GM06990 (cell line): ENCODE measurements around the gene SLC29A3.

ENCODE experiments used
- DNase-seq: peaks from one replicate; pipeline ENCODE4 v3.0.0-alpha.2; 2011; ENCODE audit not compliant: insufficient read length; ENCODE audit errors: extremely low read depth
- H3K27me3 ChIP-seq: replicated peaks from 2 replicates; pipeline ENCODE4 v1.6.0; 2011; ENCODE audit warnings: low read length; ENCODE audit not compliant: control insufficient read depth, insufficient read depth
- H3K36me3 ChIP-seq: 2 replicates; pipeline ENCODE4 v1.5.1; 2011; ENCODE audit warnings: low read length; ENCODE audit not compliant: control insufficient read depth, insufficient read depth
- H3K4me3 ChIP-seq: replicated peaks from 2 replicates; pipeline ENCODE4 v1.5.1; 2011; ENCODE audit warnings: low read depth, mild to moderate bottlenecking, control low read depth, low read length
- CTCF ChIP-seq: IDR thresholded peaks from 2 replicates; pipeline ENCODE4 v1.5.1; 2011; ENCODE audit warnings: low read length, control low read depth, mild to moderate bottlenecking, inconsistent platforms; ENCODE audit not compliant: insufficient read depth, poor library complexity, severe bottlenecking

Gene SLC29A3

DNA sequence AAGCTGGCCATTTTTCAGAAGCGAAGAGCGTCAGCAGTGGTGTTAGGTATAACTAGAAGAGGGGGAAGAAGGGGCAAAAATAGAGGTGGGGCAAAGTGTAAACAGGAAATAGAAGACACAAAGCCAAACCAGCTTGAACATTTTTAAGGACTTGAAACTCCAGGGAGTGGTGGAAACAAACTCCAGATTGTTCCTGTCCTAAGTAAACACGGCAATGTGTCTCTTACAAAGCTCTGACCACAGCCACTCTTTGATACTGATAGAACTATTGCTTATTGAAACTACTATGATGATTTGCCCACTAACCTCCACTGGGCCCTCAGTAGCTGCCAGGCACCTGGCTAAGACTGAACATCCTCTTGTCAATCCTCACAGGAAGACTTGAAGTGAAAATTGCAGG is 56.9 kb downstream of the SLC29A3 start:
- H3K4me3 ChIP-seq: no peak overlapping the region
- no peak for TF ChIP-seq CTCF

GRCh38 chr10:71378336-71379117 is 59.5 kb downstream of the SLC29A3 start:
- Histone ChIP-seq H3K36me3 (no peaks in the 10 kb centered on the region), H3K4me3 (no peak overlapping the region), H3K27me3 (no peaks in the 10 kb centered on the region)
- DNase-seq: no peak
- no peak for TF ChIP-seq CTCF

More for the DNA sequence above, 56.9 kb downstream of the SLC29A3 start:
- DNase-seq: no peak
- H3K36me3 ChIP-seq: no peaks in the 10 kb centered on the region
- no peaks in the 10 kb centered on the region for H3K27me3 ChIP-seq

DNA sequence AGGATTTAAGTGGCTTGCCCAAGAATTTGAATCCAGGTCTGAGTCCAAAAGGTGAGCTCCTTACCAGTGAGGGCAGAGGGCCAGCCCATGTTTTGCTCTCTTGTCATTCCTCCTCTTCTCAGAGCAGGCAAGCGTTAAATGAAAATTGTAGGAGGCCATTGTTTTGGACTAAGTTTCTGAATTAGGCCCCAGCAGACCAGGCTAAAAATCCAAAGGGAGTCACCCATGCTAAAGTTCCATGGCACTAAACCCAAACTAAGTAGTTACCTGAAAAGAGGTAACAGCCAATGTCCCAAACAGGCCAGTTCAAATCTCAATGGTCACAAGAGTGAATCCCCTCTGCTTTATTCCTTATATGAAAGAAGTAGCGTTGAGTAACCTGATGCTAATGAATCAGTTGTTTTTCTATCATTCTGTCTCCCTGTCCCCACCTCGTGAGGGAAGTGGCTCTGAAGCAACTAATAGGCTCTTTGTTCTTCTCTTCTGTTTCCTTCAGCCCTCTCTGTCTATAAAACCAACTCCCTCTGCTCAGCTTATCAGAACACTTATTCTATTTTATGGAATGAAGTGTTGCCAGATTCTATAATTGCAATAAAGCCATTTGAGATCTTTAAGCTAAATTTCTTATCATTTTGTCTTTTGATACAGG is 60.2 kb downstream of the SLC29A3 start:
- H3K27me3 ChIP-seq: no peaks in the 10 kb centered on the region
- H3K4me3 ChIP-seq: no peak overlapping the region
- no peak for TF ChIP-seq CTCF
- no peak for DNase-seq
- no peaks in the 10 kb centered on the region for H3K36me3 ChIP-seq

DNA sequence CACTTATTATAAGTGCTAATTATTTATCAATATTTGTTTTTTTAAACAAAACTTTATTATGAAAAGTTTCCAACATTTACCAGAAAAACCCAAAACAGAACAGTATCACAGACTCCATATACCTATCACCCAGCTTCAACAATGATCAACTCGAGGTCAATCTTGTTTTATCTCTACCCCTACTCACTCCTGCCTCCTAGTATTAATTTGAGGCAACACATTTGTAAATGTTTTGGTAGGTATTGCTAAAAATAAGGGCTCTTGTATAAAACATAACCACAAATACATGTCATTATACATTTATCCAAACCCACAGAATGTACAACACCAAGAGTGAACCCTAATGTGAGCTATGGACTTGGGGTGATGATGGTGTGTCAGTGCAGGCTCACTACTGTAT is 61.8 kb downstream of the SLC29A3 start:
- H3K27me3 ChIP-seq: no peaks in the 10 kb centered on the region
- H3K4me3 ChIP-seq: no peak overlapping the region
- no peaks in the 10 kb centered on the region for H3K36me3 ChIP-seq
- TF ChIP-seq CTCF: no peak
- DNase-seq: no peak

GRCh38 chr10:71381611-71382010 is 62.6 kb downstream of the SLC29A3 start:
- no peak overlapping the region for H3K4me3 ChIP-seq
- H3K27me3 ChIP-seq: no peaks in the 10 kb centered on the region
- H3K36me3 ChIP-seq: no peaks in the 10 kb centered on the region
- no peak for TF ChIP-seq CTCF
- DNase-seq: no peak
